OCI-LY1 (cell line): ENCODE measurements around the gene RUBCN.

Experiments used
- EZH2 ChIP-seq: fragments of 200-600 bp; sonication (generic), shearing (Covaris generic); IDR thresholded peaks from 2 replicates; pipeline ENCODE4 v1.8.0; 2017; ENCODE audit warnings: borderline replicate concordance, mixed run types, mild to moderate bottlenecking, antibody characterized with exemption, low read length, moderate library complexity, mixed read lengths
- TF ChIP-seq, protein P1 (sequence below): fragments of 200-600 bp; sonication (generic), shearing (Covaris generic); IDR thresholded peaks from 2 replicates; pipeline ENCODE4 v1.5.1; 2017; ENCODE audit warnings: mild to moderate bottlenecking, antibody characterized with exemption, low read length, moderate library complexity, mixed read lengths

DNA sequence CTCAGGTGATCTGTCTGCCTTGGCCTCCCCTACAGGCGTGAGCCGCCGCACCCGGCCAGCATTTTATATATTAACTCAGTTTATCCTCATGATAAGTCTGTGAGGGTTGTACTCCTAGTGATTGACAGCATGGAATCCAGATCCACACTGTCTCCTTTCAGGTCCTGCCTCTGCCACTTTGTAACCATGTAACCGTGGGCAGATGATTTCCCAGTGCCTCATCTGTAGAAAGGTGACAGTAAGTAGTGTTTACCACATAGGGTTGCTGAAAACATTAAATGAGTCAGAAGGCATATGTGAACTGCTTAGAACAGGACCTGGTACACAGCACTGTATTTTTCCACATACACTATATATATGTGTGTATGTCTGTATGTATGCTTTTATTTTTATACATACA lies 15.4 kb upstream of the RUBCN start:
- TF ChIP-seq, protein P1, sequence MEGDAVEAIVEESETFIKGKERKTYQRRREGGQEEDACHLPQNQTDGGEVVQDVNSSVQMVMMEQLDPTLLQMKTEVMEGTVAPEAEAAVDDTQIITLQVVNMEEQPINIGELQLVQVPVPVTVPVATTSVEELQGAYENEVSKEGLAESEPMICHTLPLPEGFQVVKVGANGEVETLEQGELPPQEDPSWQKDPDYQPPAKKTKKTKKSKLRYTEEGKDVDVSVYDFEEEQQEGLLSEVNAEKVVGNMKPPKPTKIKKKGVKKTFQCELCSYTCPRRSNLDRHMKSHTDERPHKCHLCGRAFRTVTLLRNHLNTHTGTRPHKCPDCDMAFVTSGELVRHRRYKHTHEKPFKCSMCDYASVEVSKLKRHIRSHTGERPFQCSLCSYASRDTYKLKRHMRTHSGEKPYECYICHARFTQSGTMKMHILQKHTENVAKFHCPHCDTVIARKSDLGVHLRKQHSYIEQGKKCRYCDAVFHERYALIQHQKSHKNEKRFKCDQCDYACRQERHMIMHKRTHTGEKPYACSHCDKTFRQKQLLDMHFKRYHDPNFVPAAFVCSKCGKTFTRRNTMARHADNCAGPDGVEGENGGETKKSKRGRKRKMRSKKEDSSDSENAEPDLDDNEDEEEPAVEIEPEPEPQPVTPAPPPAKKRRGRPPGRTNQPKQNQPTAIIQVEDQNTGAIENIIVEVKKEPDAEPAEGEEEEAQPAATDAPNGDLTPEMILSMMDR: no peak
- TF ChIP-seq EZH2: no peak
